IPS-18a (cell line): ENCODE data around the gene RPN1.
A peak's percentile ranks its signal among the peaks of the same experiment; 100 is the strongest.

ENCODE experiments used
- H3K27ac ChIP-seq: one replicate; pipeline ENCODE4 v1.5.1; 2013; ENCODE audit warnings: low read length
- H3K27me3 ChIP-seq: one replicate; pipeline ENCODE4 v1.6.1; 2013; ENCODE audit warnings: mild to moderate bottlenecking, low read length; ENCODE audit not compliant: control insufficient read depth, insufficient read depth
- H3K36me3 ChIP-seq: one replicate; pipeline ENCODE4 v1.6.1; 2013; ENCODE audit warnings: low read depth, low read length; ENCODE audit not compliant: control insufficient read depth
- H3K4me1 ChIP-seq: one replicate; pipeline ENCODE4 v1.6.1; 2013; ENCODE audit warnings: low read depth, low read length; ENCODE audit not compliant: control insufficient read depth
- H3K4me3 ChIP-seq: one replicate; pipeline ENCODE4 v1.5.1; 2013; ENCODE audit warnings: low read length
- H3K9ac ChIP-seq: one replicate; pipeline ENCODE4 v1.6.1; 2013; ENCODE audit warnings: mild to moderate bottlenecking, low read length, moderate library complexity
- H3K9me3 ChIP-seq: one replicate; pipeline ENCODE4 v1.6.1; 2013; ENCODE audit warnings: low read depth, low read length; ENCODE audit not compliant: control insufficient read depth

The RPN1 gene

DNA sequence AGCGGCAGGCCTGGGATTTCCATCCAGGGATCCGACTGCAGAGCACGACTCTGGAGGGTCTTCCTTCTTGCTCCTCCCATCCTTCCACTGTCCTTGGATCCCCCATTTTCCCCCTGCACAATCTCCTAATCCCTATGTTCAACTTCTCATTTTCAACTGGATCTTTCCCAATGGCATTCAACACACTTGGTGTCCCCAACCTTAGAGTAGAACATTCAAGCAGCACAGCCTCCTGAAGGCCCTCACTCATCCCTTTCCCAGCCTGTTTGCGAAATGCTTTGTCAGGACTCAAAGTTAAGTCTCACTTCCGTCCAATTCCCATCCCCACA, 32.3 kb downstream of the RPN1 start:
- Histone ChIP-seq H3K27me3 (no peaks in the 10 kb centered on the region), H3K9ac (peak overlapping the region; percentile 91), H3K4me3 (peak overlapping the region; percentile 94), H3K36me3 (peaks cover 35% of the 10 kb centered on the region), H3K27ac (peak overlapping the region; percentile 75), H3K4me1 (no peaks in the 10 kb centered on the region), H3K9me3 (no peaks in the 10 kb centered on the region)

GRCh38 chr3:128617557-128618397, 32.8 kb downstream of the RPN1 start:
- no peaks in the 10 kb centered on the region for H3K9me3 ChIP-seq
- peak overlapping the region; percentile 91 for H3K9ac ChIP-seq
- H3K27me3 ChIP-seq = no peaks in the 10 kb centered on the region
- peak overlapping the region; percentile 94 for H3K4me3 ChIP-seq
- peaks cover 32% of the 10 kb centered on the region for H3K36me3 ChIP-seq
- H3K4me1 ChIP-seq = no peaks in the 10 kb centered on the region
- H3K27ac ChIP-seq = peak overlapping the region; percentile 75

- H3K27ac ChIP-seq = no peak overlapping the region
- peak overlapping the region; percentile 94 for H3K4me3 ChIP-seq
- peak overlapping the region; percentile 91 for H3K9ac ChIP-seq
- H3K36me3 ChIP-seq = peaks cover 29% of the 10 kb centered on the region
- H3K9me3 ChIP-seq = no peaks in the 10 kb centered on the region
- no peaks in the 10 kb centered on the region for H3K27me3 ChIP-seq
- H3K4me1 ChIP-seq = no peaks in the 10 kb centered on the region
These were observed 33.4 kb downstream of the RPN1 start for GRCh38 chr3:128617270-128617556.

DNA sequence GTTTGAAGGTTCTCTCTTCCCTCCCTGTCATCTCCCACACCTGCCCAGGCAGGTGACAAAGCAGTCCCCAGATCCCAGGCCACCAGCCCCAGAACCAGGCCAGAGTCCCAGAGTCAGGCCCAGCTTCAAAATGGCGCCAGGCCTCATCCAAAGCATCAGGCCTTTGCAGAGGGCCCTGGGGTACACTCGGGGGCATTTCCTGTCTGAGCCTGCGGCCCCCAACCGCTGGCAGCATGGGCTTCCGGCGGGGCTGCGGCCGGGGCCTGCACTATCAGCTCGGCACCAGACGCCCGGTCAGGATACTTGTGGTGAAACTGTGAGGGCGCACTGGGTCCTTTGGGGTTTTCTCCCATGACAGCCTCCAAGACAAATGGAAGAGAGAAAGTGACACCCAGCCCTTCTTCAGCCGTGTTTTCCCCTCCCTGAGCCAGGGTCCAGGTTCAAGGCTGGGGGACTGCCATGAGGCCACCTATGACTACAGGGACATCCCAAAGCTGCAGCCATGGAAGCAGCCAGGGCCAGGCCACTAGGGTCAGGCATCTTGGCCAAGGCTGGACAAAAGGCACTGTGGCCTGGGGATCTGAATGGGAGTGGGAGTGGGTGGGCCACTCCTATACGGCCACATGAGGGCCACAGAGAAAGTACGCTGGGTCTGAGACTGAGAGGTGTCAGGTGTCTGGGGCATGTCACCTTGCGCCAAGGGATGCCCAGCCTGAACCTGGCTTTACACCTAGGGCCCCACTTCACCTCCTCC, 33.9 kb downstream of the RPN1 start:
- H3K27ac ChIP-seq = no peak overlapping the region

GRCh38 chr3:128614076-128614475, 36.5 kb downstream of the RPN1 start:
- peaks cover 2% of the 10 kb centered on the region for H3K36me3 ChIP-seq
- no peak overlapping the region for H3K27ac ChIP-seq
- H3K9me3 ChIP-seq = no peaks in the 10 kb centered on the region
- no peak overlapping the region for H3K4me3 ChIP-seq
- H3K9ac ChIP-seq = no peak overlapping the region
- no peaks in the 10 kb centered on the region for H3K4me1 ChIP-seq
- H3K27me3 ChIP-seq = no peaks in the 10 kb centered on the region

More for the DNA sequence above, 33.9 kb downstream of the RPN1 start:
- H3K4me1 ChIP-seq = no peaks in the 10 kb centered on the region
- no peaks in the 10 kb centered on the region for H3K27me3 ChIP-seq
- peaks cover 24% of the 10 kb centered on the region for H3K36me3 ChIP-seq
- no peaks in the 10 kb centered on the region for H3K9me3 ChIP-seq
- peak overlapping the region; percentile 91 for H3K9ac ChIP-seq
- peak overlapping the region; percentile 94 for H3K4me3 ChIP-seq

DNA sequence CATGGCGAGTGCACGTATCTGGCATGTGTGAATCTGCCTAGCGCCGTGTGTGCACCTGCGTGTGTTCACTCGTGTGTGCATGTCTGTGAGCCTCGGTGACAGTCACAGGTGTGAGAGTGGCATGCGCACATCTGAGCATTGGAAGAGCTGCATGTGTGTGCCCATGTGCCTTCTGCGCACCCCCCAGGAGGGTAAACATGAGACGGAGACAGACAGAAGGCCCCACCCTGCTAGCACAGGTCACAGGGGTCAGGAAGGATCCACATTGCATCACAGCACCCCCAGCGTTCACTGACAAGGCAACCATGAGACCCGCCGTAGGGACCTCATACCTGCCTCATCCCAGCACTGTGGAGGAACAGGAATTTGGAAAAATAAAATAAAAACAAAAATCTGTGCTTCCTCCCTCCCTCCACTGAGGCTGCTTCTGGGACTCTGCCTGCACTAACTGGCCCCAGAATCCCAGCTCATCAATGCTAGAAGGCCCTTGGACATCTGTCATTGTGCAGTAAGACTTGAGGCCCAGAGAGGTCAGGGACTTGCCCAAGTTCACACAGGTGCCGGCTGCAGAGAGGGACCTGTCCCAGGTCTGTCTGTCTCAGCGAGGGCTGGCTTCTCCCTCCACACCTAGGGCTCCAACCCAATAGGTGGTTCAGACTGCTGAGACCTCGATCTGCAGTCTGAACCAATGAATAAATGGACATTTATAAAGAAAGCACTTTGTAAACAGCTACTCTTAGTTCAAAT, 37.4 kb downstream of the RPN1 start:
- H3K27me3 ChIP-seq = no peaks in the 10 kb centered on the region
- H3K9me3 ChIP-seq = no peaks in the 10 kb centered on the region
- no peak overlapping the region for H3K4me3 ChIP-seq
- no peaks in the 10 kb centered on the region for H3K36me3 ChIP-seq
- H3K4me1 ChIP-seq = no peaks in the 10 kb centered on the region
- H3K27ac ChIP-seq = no peak overlapping the region
- H3K9ac ChIP-seq = no peak overlapping the region

GRCh38 chr3:128610451-128611070, 40.1 kb downstream of the RPN1 start:
- no peak overlapping the region for H3K9ac ChIP-seq
- H3K27ac ChIP-seq = no peak overlapping the region
- H3K27me3 ChIP-seq = peaks cover 6% of the 10 kb centered on the region
- H3K4me3 ChIP-seq = no peak overlapping the region
- no peaks in the 10 kb centered on the region for H3K4me1 ChIP-seq
- H3K36me3 ChIP-seq = no peaks in the 10 kb centered on the region
- no peaks in the 10 kb centered on the region for H3K9me3 ChIP-seq

- no peaks in the 10 kb centered on the region for H3K36me3 ChIP-seq
These were observed 41.3 kb downstream of the RPN1 start for GRCh38 chr3:128609294-128609693.

DNA sequence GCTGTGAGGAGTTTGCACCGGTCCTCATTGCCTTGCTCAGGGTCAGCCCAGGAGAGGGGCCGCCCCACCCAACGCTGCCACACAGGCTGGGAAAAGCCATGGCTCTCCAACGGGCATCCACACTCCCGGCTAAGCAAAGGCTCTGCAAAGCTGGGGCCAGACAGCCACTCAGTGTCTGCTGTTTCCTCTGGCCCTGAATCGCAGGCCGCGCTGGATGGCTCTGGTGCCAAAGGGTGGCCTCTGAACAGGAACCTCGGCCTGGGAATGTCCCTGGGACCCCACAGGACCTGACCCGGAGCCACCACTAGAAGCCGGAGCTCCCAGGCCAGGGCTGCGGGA, 42.9 kb downstream of the RPN1 start:
- no peaks in the 10 kb centered on the region for H3K9me3 ChIP-seq
- peak overlapping the region; percentile 54 for H3K4me3 ChIP-seq
- H3K36me3 ChIP-seq = no peaks in the 10 kb centered on the region
- no peaks in the 10 kb centered on the region for H3K4me1 ChIP-seq
- no peak overlapping the region for H3K9ac ChIP-seq
- no peak overlapping the region for H3K27ac ChIP-seq
- H3K27me3 ChIP-seq = peaks cover 6% of the 10 kb centered on the region

More at GRCh38 chr3:128609294-128609693, 41.3 kb downstream of the RPN1 start:
- Histone ChIP-seq H3K27me3 (peaks cover 6% of the 10 kb centered on the region), H3K9me3 (no peaks in the 10 kb centered on the region), H3K4me3 (no peak overlapping the region), H3K27ac (no peak overlapping the region), H3K9ac (no peak overlapping the region), H3K4me1 (no peaks in the 10 kb centered on the region)

DNA sequence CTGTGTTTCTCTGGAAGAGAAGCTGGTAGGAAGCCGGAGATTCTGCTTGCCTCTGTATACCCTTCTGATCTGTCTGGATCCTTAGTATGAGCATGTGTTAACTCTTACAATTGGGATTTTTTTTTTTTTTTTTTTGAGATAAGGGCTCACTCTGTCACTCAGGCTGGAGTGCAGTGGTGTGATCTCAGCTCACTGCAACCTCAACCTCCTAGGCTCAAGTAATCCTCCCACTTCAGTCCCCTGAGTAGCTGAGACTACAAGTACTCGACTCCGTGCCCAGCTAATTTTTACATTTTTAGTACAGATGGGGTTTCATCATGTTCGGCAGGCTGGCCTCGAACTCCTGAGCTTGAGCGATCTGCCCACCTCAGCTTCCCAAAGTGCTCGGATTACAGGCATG, 44.5 kb downstream of the RPN1 start:
- Histone ChIP-seq H3K9ac (no peak overlapping the region), H3K4me3 (no peak overlapping the region), H3K4me1 (no peaks in the 10 kb centered on the region), H3K36me3 (no peaks in the 10 kb centered on the region), H3K27ac (no peak overlapping the region), H3K27me3 (peaks cover 6% of the 10 kb centered on the region), H3K9me3 (no peaks in the 10 kb centered on the region)
